OCI-LY1 (cell line): ENCODE results near the gene SNX32.

Source experiments
- EZH2 ChIP-seq: fragments of 200-600 bp; sonication (generic), shearing (Covaris generic); IDR thresholded peaks from 2 replicates; pipeline ENCODE4 v1.8.0; 2017; ENCODE audit warnings: borderline replicate concordance, mixed run types, mild to moderate bottlenecking, antibody characterized with exemption, low read length, moderate library complexity, mixed read lengths
- TF ChIP-seq, protein P1 (sequence below): fragments of 200-600 bp; sonication (generic), shearing (Covaris generic); IDR thresholded peaks from 2 replicates; pipeline ENCODE4 v1.5.1; 2017; ENCODE audit warnings: mild to moderate bottlenecking, antibody characterized with exemption, low read length, moderate library complexity, mixed read lengths

DNA sequence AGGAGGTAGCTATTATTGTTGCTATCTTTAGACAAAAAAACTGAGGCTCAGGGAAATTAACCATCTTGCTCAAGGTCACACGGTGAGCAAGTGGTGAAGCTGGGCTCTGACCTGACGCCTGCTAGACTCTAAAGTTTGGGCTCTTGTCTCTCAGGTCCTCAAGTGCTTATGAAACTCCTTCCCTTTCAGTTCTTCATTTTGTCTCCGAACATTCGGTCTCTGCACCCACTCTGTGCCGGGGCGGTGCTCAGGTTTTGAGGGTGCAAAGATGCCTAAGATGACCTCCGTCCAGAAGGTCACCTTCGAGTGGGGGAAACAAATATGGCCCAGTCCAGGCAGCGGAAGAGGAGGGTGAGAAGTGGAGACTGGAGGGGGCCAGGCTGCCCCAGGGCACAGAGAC, 30.9 kb upstream of the SNX32 start:
- TF ChIP-seq, protein P1, sequence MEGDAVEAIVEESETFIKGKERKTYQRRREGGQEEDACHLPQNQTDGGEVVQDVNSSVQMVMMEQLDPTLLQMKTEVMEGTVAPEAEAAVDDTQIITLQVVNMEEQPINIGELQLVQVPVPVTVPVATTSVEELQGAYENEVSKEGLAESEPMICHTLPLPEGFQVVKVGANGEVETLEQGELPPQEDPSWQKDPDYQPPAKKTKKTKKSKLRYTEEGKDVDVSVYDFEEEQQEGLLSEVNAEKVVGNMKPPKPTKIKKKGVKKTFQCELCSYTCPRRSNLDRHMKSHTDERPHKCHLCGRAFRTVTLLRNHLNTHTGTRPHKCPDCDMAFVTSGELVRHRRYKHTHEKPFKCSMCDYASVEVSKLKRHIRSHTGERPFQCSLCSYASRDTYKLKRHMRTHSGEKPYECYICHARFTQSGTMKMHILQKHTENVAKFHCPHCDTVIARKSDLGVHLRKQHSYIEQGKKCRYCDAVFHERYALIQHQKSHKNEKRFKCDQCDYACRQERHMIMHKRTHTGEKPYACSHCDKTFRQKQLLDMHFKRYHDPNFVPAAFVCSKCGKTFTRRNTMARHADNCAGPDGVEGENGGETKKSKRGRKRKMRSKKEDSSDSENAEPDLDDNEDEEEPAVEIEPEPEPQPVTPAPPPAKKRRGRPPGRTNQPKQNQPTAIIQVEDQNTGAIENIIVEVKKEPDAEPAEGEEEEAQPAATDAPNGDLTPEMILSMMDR = no peak
- no peak for TF ChIP-seq EZH2
